PC-3 (cell line): ENCODE results near the gene TRPV6. TPM values are rescaled to one million over a fixed set of nuclear protein-coding genes. Genes with fewer than 3 reads are reported as not detected.

Source experiments
- ATAC-seq: fragments of 200-7000 bp; cut with Tn5 transposase; 2 replicates; pipeline ENCODE4 v1.9.1; 2020; ENCODE audit warnings: mild to moderate bottlenecking, moderate library complexity
- BruUV-seq: library from RNA; stranded (reverse); fragments of 400-500 nt; replicated peaks from 2 replicates; lab custom pipeline; 2021; lab: Mats Ljungman, UMichigan
- CTCF ChIA-PET: fragments of 300-600 bp; sonication (Branson Sonifier 250); formaldehyde crosslinking; loops from one replicate; lab custom pipeline; 2022; ENCODE audit warnings: antibody characterized with exemption; lab: Charles Lee
- POLR2A ChIA-PET: fragments of 300-600 bp; sonication (Branson Sonifier 250); formaldehyde crosslinking; loops from one replicate; lab custom pipeline; 2022; ENCODE audit warnings: antibody characterized with exemption; ENCODE audit not compliant: unreplicated experiment; lab: Charles Lee
- DNase-seq: peaks from one replicate; pipeline ENCODE4 v3.0.0-alpha.2; 2015
- H2AFZ ChIP-seq: fragments of 300-600 bp; sonication (generic); 2 replicates; pipeline ENCODE4 v1.6.0; 2016; ENCODE audit warnings: antibody characterized with exemption, low read length
- H3F3A ChIP-seq: fragments of 300-600 bp; sonication (generic); one replicate; pipeline ENCODE4 v1.6.0; 2017; ENCODE audit warnings: antibody characterized with exemption, low read length, control low read depth, mild to moderate bottlenecking; ENCODE audit not compliant: unreplicated experiment
- H3K27ac ChIP-seq: fragments of 300-600 bp; sonication (generic); 2 replicates; pipeline ENCODE4 v1.5.1; 2016; ENCODE audit warnings: mild to moderate bottlenecking, low read length
- H3K27me3 ChIP-seq: fragments of 300-600 bp; sonication (generic); 2 replicates; pipeline ENCODE4 v1.6.1; 2016; ENCODE audit warnings: low read length, mixed read lengths
- H3K36me3 ChIP-seq: fragments of 300-600 bp; sonication (generic); 2 replicates; pipeline ENCODE4 v1.6.1; 2016; ENCODE audit warnings: low read depth, mixed run types, low read length, mixed read lengths
- H3K4me1 ChIP-seq: fragments of 300-600 bp; sonication (generic); 2 replicates; pipeline ENCODE4 v1.5.1; 2016; ENCODE audit warnings: low read length; ENCODE audit not compliant: insufficient read depth
- H3K4me2 ChIP-seq: fragments of 300-600 bp; sonication (generic); 2 replicates; pipeline ENCODE4 v1.6.0; 2016; ENCODE audit warnings: low read length
- H3K4me3 ChIP-seq: fragments of 300-600 bp; sonication (generic); 2 replicates; pipeline ENCODE4 v1.5.1; 2016; ENCODE audit warnings: mild to moderate bottlenecking, low read length, mixed read lengths
- H3K79me2 ChIP-seq: fragments of 300-600 bp; sonication (generic); 2 replicates; pipeline ENCODE4 v1.6.1; 2017; ENCODE audit warnings: low read length, mixed read lengths
- H3K9ac ChIP-seq: fragments of 300-600 bp; sonication (generic); 2 replicates; pipeline ENCODE4 v1.6.0; 2016; ENCODE audit warnings: mild to moderate bottlenecking, low read length
- H3K9me2 ChIP-seq: fragments of 300-600 bp; sonication (generic); replicated peaks from 2 replicates; pipeline ENCODE4 v1.6.1; 2016; ENCODE audit warnings: mixed run types, low read length, mixed read lengths
- H3K9me3 ChIP-seq: fragments of 300-600 bp; sonication (generic); 2 replicates; pipeline ENCODE4 v1.6.1; 2016; ENCODE audit warnings: low read length, mixed read lengths
- H4K20me1 ChIP-seq: fragments of 300-600 bp; sonication (generic); 2 replicates; pipeline ENCODE4 v1.6.1; 2016; ENCODE audit warnings: low read length, mixed read lengths
- EZH2 ChIP-seq: fragments of 300-600 bp; sonication (generic); IDR thresholded peaks from one replicate; pipeline ENCODE4 v1.6.1; 2017; ENCODE audit warnings: antibody characterized with exemption, mild to moderate bottlenecking, low read length; ENCODE audit not compliant: unreplicated experiment
- EZH2phosphoT487 ChIP-seq: fragments of 300-600 bp; sonication (generic); IDR thresholded peaks from 2 replicates; pipeline ENCODE4 v1.6.1; 2018; ENCODE audit warnings: mild to moderate bottlenecking, antibody characterized with exemption, low read length, borderline replicate concordance
- intact Hi-C: fragments of 100-400 bp; cut with micrococcal nuclease; formaldehyde crosslinking; loops from 2 replicates; pipeline ENCODE4 v1.9.0; 2023
- total RNA-seq: library from RNA; depleted of rRNA; stranded (reverse); fragments of >200 nt; gene quantifications from 2 replicates; pipeline ENCODE4 v1.2.3, GENCODE V29; 2014
- TF ChIP-seq, protein P1 (sequence below): fragments of 300-600 bp; sonication (generic); conservative IDR thresholded peaks from 2 replicates; pipeline ENCODE4 v1.5.1; 2017; ENCODE audit warnings: antibody characterized with exemption, low read depth, mild to moderate bottlenecking, low read length

Gene TRPV6
- total RNA-seq, 1 experiment from 2014 or later = 1.4 TPM

GRCh38 chr7:142870147-142870559 is 15.4 kb downstream of the TRPV6 start:
- no TSS peak for BruUV-seq
- intact Hi-C loops = no loop called here

GRCh38 chr7:142869434-142869833 is 16.1 kb downstream of the TRPV6 start:
- Histone ChIP-seq H3K36me3 (no peaks in the 10 kb centered on the region), H3K27ac (no peak overlapping the region), H3K9ac (no peak overlapping the region), H3K4me2 (no peak overlapping the region), H3K4me3 (no peak overlapping the region), H2AFZ (no peak overlapping the region), H4K20me1 (no peaks in the 10 kb centered on the region), H3K9me3 (no peaks in the 10 kb centered on the region), H3F3A (no peaks in the 10 kb centered on the region), H3K27me3 (no peaks in the 10 kb centered on the region), H3K4me1 (no peaks in the 10 kb centered on the region), H3K9me2 (no peaks in the 10 kb centered on the region), H3K79me2 (no peaks in the 10 kb centered on the region)
- BruUV-seq = no TSS peak
- DNase-seq (no peak), ATAC-seq (no peak)
- intact Hi-C loops = loop anchor here (5.0 kb wide), 1 partner anchor 57 kb away; no protein-coding TSS in a partner anchor
- TF ChIP-seq EZH2 = no peak
- POLR2A ChIA-PET = no interaction called here
- CTCF ChIA-PET = no interaction called here

More at GRCh38 chr7:142870147-142870559, 15.4 kb downstream of the TRPV6 start:
- no peaks in the 10 kb centered on the region for H3K9me3 ChIP-seq
- H3K4me2 ChIP-seq = no peak overlapping the region
- no peak overlapping the region for H2AFZ ChIP-seq
- H3K9ac ChIP-seq = no peak overlapping the region
- ATAC-seq = no peak
- H3K79me2 ChIP-seq = no peaks in the 10 kb centered on the region
- no peak overlapping the region for H3K4me3 ChIP-seq
- ChIA-PET CTCF (interaction anchor here (1.0 kb wide), 1 partner anchor 9 kb away, joined by 3 read pairs; no protein-coding TSS in a partner anchor), POLR2A (no interaction called here)
- no peaks in the 10 kb centered on the region for H3K27me3 ChIP-seq
- H3F3A ChIP-seq = no peaks in the 10 kb centered on the region
- no peak for DNase-seq
- no peaks in the 10 kb centered on the region for H3K9me2 ChIP-seq
- H3K4me1 ChIP-seq = no peaks in the 10 kb centered on the region
- no peaks in the 10 kb centered on the region for H4K20me1 ChIP-seq
- TF ChIP-seq EZH2phosphoT487 (no peak), EZH2 (no peak)
- TF ChIP-seq, protein P1, sequence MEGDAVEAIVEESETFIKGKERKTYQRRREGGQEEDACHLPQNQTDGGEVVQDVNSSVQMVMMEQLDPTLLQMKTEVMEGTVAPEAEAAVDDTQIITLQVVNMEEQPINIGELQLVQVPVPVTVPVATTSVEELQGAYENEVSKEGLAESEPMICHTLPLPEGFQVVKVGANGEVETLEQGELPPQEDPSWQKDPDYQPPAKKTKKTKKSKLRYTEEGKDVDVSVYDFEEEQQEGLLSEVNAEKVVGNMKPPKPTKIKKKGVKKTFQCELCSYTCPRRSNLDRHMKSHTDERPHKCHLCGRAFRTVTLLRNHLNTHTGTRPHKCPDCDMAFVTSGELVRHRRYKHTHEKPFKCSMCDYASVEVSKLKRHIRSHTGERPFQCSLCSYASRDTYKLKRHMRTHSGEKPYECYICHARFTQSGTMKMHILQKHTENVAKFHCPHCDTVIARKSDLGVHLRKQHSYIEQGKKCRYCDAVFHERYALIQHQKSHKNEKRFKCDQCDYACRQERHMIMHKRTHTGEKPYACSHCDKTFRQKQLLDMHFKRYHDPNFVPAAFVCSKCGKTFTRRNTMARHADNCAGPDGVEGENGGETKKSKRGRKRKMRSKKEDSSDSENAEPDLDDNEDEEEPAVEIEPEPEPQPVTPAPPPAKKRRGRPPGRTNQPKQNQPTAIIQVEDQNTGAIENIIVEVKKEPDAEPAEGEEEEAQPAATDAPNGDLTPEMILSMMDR = no peak
- H3K27ac ChIP-seq = no peak overlapping the region
- H3K36me3 ChIP-seq = no peaks in the 10 kb centered on the region

DNA sequence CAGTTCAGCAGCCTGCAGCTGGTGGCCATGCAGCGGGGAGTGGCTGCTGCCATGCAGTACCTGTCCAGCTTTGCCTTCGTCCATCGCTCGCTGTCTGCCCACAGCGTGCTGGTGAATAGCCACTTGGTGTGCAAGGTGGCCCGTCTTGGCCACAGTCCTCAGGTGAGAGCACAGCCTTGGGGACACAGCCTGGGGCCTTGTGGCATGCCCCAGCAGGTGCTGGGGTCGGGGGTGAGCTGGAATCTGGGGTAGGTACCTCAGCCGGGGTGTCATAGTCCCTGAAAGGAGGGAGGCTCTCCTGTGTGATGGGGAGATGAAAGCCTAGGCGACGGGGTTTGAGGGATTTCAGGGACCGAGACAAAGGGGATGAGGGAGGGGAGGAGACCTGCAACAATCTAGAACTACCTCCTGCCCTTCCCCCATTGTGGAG is 16.5 kb downstream of the TRPV6 start:
- TF ChIP-seq, protein P1 = no peak
- TF ChIP-seq EZH2 (no peak), EZH2phosphoT487 (no peak)
- ChIA-PET POLR2A (no interaction called here), CTCF (no interaction called here)

More for the DNA sequence above, 16.5 kb downstream of the TRPV6 start:
- no peak overlapping the region for H3K4me3 ChIP-seq
- no TSS peak for BruUV-seq
- no peak overlapping the region for H3K27ac ChIP-seq
- no peaks in the 10 kb centered on the region for H3K9me3 ChIP-seq
- ATAC-seq (no peak), DNase-seq (no peak)
- no peaks in the 10 kb centered on the region for H4K20me1 ChIP-seq
- H3K4me2 ChIP-seq = no peak overlapping the region
- H3F3A ChIP-seq = no peaks in the 10 kb centered on the region
- no peak overlapping the region for H2AFZ ChIP-seq
- no peaks in the 10 kb centered on the region for H3K9me2 ChIP-seq
- no peaks in the 10 kb centered on the region for H3K4me1 ChIP-seq
- H3K9ac ChIP-seq = no peak overlapping the region
- H3K36me3 ChIP-seq = no peaks in the 10 kb centered on the region
- no peaks in the 10 kb centered on the region for H3K79me2 ChIP-seq
- no peaks in the 10 kb centered on the region for H3K27me3 ChIP-seq
- intact Hi-C loops = loop anchor here (5.0 kb wide), 1 partner anchor 57 kb away; no protein-coding TSS in a partner anchor
